PC-3 (cell line): ENCODE results near the gene SLC25A51. TPM values are rescaled to one million over a fixed set of nuclear protein-coding genes. Genes with fewer than 3 reads are reported as not detected.

Experiments used
- ATAC-seq: fragments of 200-7000 bp; cut with Tn5 transposase; 2 replicates; pipeline ENCODE4 v1.9.1; 2020; ENCODE audit warnings: mild to moderate bottlenecking, moderate library complexity
- BruUV-seq: library from RNA; stranded (reverse); fragments of 400-500 nt; replicated peaks from 2 replicates; lab custom pipeline; 2021; lab: Mats Ljungman, UMichigan
- CTCF ChIA-PET: fragments of 300-600 bp; sonication (Branson Sonifier 250); formaldehyde crosslinking; loops from one replicate; lab custom pipeline; 2022; ENCODE audit warnings: antibody characterized with exemption; lab: Charles Lee
- POLR2A ChIA-PET: fragments of 300-600 bp; sonication (Branson Sonifier 250); formaldehyde crosslinking; loops from one replicate; lab custom pipeline; 2022; ENCODE audit warnings: antibody characterized with exemption; ENCODE audit not compliant: unreplicated experiment; lab: Charles Lee
- DNase-seq: peaks from one replicate; pipeline ENCODE4 v3.0.0-alpha.2; 2015
- H2AFZ ChIP-seq: fragments of 300-600 bp; sonication (generic); 2 replicates; pipeline ENCODE4 v1.6.0; 2016; ENCODE audit warnings: antibody characterized with exemption, low read length
- H3F3A ChIP-seq: fragments of 300-600 bp; sonication (generic); one replicate; pipeline ENCODE4 v1.6.0; 2017; ENCODE audit warnings: antibody characterized with exemption, low read length, control low read depth, mild to moderate bottlenecking; ENCODE audit not compliant: unreplicated experiment
- H3K27ac ChIP-seq: fragments of 300-600 bp; sonication (generic); 2 replicates; pipeline ENCODE4 v1.5.1; 2016; ENCODE audit warnings: mild to moderate bottlenecking, low read length
- H3K27me3 ChIP-seq: fragments of 300-600 bp; sonication (generic); 2 replicates; pipeline ENCODE4 v1.6.1; 2016; ENCODE audit warnings: low read length, mixed read lengths
- H3K36me3 ChIP-seq: fragments of 300-600 bp; sonication (generic); 2 replicates; pipeline ENCODE4 v1.6.1; 2016; ENCODE audit warnings: low read depth, mixed run types, low read length, mixed read lengths
- H3K4me1 ChIP-seq: fragments of 300-600 bp; sonication (generic); 2 replicates; pipeline ENCODE4 v1.5.1; 2016; ENCODE audit warnings: low read length; ENCODE audit not compliant: insufficient read depth
- H3K4me2 ChIP-seq: fragments of 300-600 bp; sonication (generic); 2 replicates; pipeline ENCODE4 v1.6.0; 2016; ENCODE audit warnings: low read length
- H3K4me3 ChIP-seq: fragments of 300-600 bp; sonication (generic); 2 replicates; pipeline ENCODE4 v1.5.1; 2016; ENCODE audit warnings: mild to moderate bottlenecking, low read length, mixed read lengths
- H3K79me2 ChIP-seq: fragments of 300-600 bp; sonication (generic); 2 replicates; pipeline ENCODE4 v1.6.1; 2017; ENCODE audit warnings: low read length, mixed read lengths
- H3K9ac ChIP-seq: fragments of 300-600 bp; sonication (generic); 2 replicates; pipeline ENCODE4 v1.6.0; 2016; ENCODE audit warnings: mild to moderate bottlenecking, low read length
- H3K9me2 ChIP-seq: fragments of 300-600 bp; sonication (generic); replicated peaks from 2 replicates; pipeline ENCODE4 v1.6.1; 2016; ENCODE audit warnings: mixed run types, low read length, mixed read lengths
- H3K9me3 ChIP-seq: fragments of 300-600 bp; sonication (generic); 2 replicates; pipeline ENCODE4 v1.6.1; 2016; ENCODE audit warnings: low read length, mixed read lengths
- H4K20me1 ChIP-seq: fragments of 300-600 bp; sonication (generic); 2 replicates; pipeline ENCODE4 v1.6.1; 2016; ENCODE audit warnings: low read length, mixed read lengths
- CTCF ChIP-seq: fragments of 300-600 bp; sonication (generic); conservative IDR thresholded peaks from 2 replicates; pipeline ENCODE4 v1.5.1; 2017; ENCODE audit warnings: antibody characterized with exemption, low read depth, mild to moderate bottlenecking, low read length
- EZH2 ChIP-seq: fragments of 300-600 bp; sonication (generic); IDR thresholded peaks from one replicate; pipeline ENCODE4 v1.6.1; 2017; ENCODE audit warnings: antibody characterized with exemption, mild to moderate bottlenecking, low read length; ENCODE audit not compliant: unreplicated experiment
- EZH2phosphoT487 ChIP-seq: fragments of 300-600 bp; sonication (generic); IDR thresholded peaks from 2 replicates; pipeline ENCODE4 v1.6.1; 2018; ENCODE audit warnings: mild to moderate bottlenecking, antibody characterized with exemption, low read length, borderline replicate concordance
- intact Hi-C: fragments of 100-400 bp; cut with micrococcal nuclease; formaldehyde crosslinking; loops from 2 replicates; pipeline ENCODE4 v1.9.0; 2023
- total RNA-seq: library from RNA; depleted of rRNA; stranded (reverse); fragments of >200 nt; gene quantifications from 2 replicates; pipeline ENCODE4 v1.2.3, GENCODE V29; 2014

The SLC25A51 gene
- total RNA-seq, 1 experiment from 2014 or later, result 24.1 TPM

GRCh38 chr9:37876376-37876775, 27.6 kb downstream of the SLC25A51 start:
- ChIA-PET CTCF (no interaction called here), POLR2A (no interaction called here)
- no peak overlapping the region for H2AFZ ChIP-seq
- H3K4me1 ChIP-seq, result no peaks in the 10 kb centered on the region
- no peak overlapping the region for H3K4me3 ChIP-seq
- H3K4me2 ChIP-seq, result no peak overlapping the region
- intact Hi-C loops, result no loop called here
- no TSS peak for BruUV-seq
- H3K27me3 ChIP-seq, result no peaks in the 10 kb centered on the region
- no peaks in the 10 kb centered on the region for H3K9me3 ChIP-seq
- H3K9ac ChIP-seq, result no peak overlapping the region
- H3K79me2 ChIP-seq, result no peaks in the 10 kb centered on the region
- TF ChIP-seq EZH2 (no peak), CTCF (no peak)
- ATAC-seq (no peak), DNase-seq (no peak)
- no peaks in the 10 kb centered on the region for H3K9me2 ChIP-seq
- H3K27ac ChIP-seq, result no peak overlapping the region
- peaks cover 4% of the 10 kb centered on the region; the same call in 1 of the 2 replicates for H3K36me3 ChIP-seq
- H3F3A ChIP-seq, result no peaks in the 10 kb centered on the region
- no peaks in the 10 kb centered on the region for H4K20me1 ChIP-seq

GRCh38 chr9:37873955-37874354, 30.0 kb downstream of the SLC25A51 start:
- Histone ChIP-seq H3K79me2 (no peaks in the 10 kb centered on the region), H3K27me3 (no peaks in the 10 kb centered on the region), H3K9ac (no peak overlapping the region), H3K4me2 (no peak overlapping the region), H3K4me3 (no peak overlapping the region), H3K36me3 (peaks cover 4% of the 10 kb centered on the region; the same call in 1 of the 2 replicates), H3K27ac (no peak overlapping the region), H2AFZ (no peak overlapping the region), H3K9me3 (no peaks in the 10 kb centered on the region), H4K20me1 (no peaks in the 10 kb centered on the region), H3F3A (no peaks in the 10 kb centered on the region), H3K4me1 (no peaks in the 10 kb centered on the region), H3K9me2 (no peaks in the 10 kb centered on the region)
- no peak for TF ChIP-seq EZH2phosphoT487
- TF ChIP-seq EZH2, result no peak
- no peak for TF ChIP-seq CTCF
- intact Hi-C loops, result no loop called here
- CTCF ChIA-PET, result no interaction called here
- BruUV-seq, result no TSS peak
- no peak for ATAC-seq
- no peak for DNase-seq
- POLR2A ChIA-PET, result no interaction called here

DNA sequence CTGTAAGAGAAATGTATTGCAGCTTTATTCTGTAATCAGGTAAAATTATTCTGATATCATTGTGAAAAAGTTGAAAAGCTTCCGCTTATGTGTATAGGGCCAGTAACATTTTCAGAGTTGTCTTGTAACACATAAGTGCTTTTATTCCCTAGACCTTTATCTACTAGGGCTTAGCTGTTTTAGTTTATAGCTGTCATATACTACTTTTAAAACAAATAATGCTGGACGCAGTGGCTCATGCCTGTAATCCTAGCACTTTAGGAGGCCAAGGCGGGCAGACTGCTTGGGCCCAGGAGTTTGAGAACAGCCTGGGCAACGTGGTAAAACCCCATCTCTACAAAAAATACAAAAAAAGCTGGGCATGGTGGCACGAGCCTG, 33.1 kb downstream of the SLC25A51 start:
- ATAC-seq, result no peak

More for the DNA sequence above, 33.1 kb downstream of the SLC25A51 start:
- Histone ChIP-seq H3K36me3 (no peaks in the 10 kb centered on the region), H3K9me2 (no peaks in the 10 kb centered on the region), H3K27me3 (no peaks in the 10 kb centered on the region), H3K4me2 (no peak overlapping the region), H3K27ac (no peak overlapping the region), H3K9me3 (no peaks in the 10 kb centered on the region), H3K9ac (no peak overlapping the region), H3K79me2 (no peaks in the 10 kb centered on the region), H3K4me3 (no peak overlapping the region), H4K20me1 (no peaks in the 10 kb centered on the region), H2AFZ (no peak overlapping the region), H3K4me1 (no peaks in the 10 kb centered on the region), H3F3A (no peaks in the 10 kb centered on the region)
- POLR2A ChIA-PET, result no interaction called here
- DNase-seq, result no peak
- CTCF ChIA-PET, result no interaction called here
- intact Hi-C loops, result no loop called here
- TF ChIP-seq EZH2, result no peak
- no peak for TF ChIP-seq CTCF
- TF ChIP-seq EZH2phosphoT487, result no peak
- BruUV-seq, result no TSS peak
